ENCODE measurements around the gene FBXW5.

FBXW5 gene

GRCh38 chr9:136978073-136978864 lies 33.7 kb upstream of the FBXW5 start:
- H3K4me1 ChIP-seq (ENCODE audit: insufficient read depth, low read length, poor library complexity, severe bottlenecking) = peaks cover 5% of the 10 kb centered on the region
- H3K27me3 ChIP-seq (ENCODE audit: insufficient read depth, low read length, poor library complexity, severe bottlenecking) = no peaks in the 10 kb centered on the region
- no peak overlapping the region for H3K9ac ChIP-seq (ENCODE audit: low read depth, low read length, poor library complexity, severe bottlenecking)
- no peaks in the 10 kb centered on the region for H3K36me3 ChIP-seq (ENCODE audit: insufficient read depth, low read length)
- no peaks in the 10 kb centered on the region for H3K9me2 ChIP-seq (replicated peaks; ENCODE audit: low read depth, low read length)
- H4K20me1 ChIP-seq (ENCODE audit: insufficient read depth, low read length, poor library complexity, severe bottlenecking) = no peaks in the 10 kb centered on the region
- H3K79me2 ChIP-seq (ENCODE audit: insufficient read depth, low read length) = no peaks in the 10 kb centered on the region
- H3K4me2 ChIP-seq (ENCODE audit: low read depth, low read length, poor library complexity, severe bottlenecking) = no peak overlapping the region
- H3K9me3 ChIP-seq (ENCODE audit: insufficient read depth, low read depth, low read length) = no peaks in the 10 kb centered on the region
- no peaks in the 10 kb centered on the region for H3F3A ChIP-seq (ENCODE audit: low read depth)
- H3K4me3 ChIP-seq (ENCODE audit: low read length, poor library complexity, severe bottlenecking) = no peak overlapping the region
- TF ChIP-seq EZH2phosphoT487 (IDR thresholded peaks at IDR 0.05; ENCODE audit: borderline replicate concordance) (no peak), CTCF (conservative IDR thresholded peaks at IDR 0.05; ENCODE audit: low read length) (no peak)
- H2AFZ ChIP-seq (ENCODE audit: low read length) = no peak overlapping the region

- H3K4me1 ChIP-seq (ENCODE audit: insufficient read depth, low read length, poor library complexity, severe bottlenecking) = peaks cover 5% of the 10 kb centered on the region
- no peak overlapping the region for H2AFZ ChIP-seq (ENCODE audit: low read length)
- H3K9me2 ChIP-seq (replicated peaks; ENCODE audit: low read depth, low read length) = no peaks in the 10 kb centered on the region
- H3K4me2 ChIP-seq (ENCODE audit: low read depth, low read length, poor library complexity, severe bottlenecking) = no peak overlapping the region
- no peaks in the 10 kb centered on the region for H3F3A ChIP-seq (ENCODE audit: low read depth)
- H3K27me3 ChIP-seq (ENCODE audit: insufficient read depth, low read length, poor library complexity, severe bottlenecking) = no peaks in the 10 kb centered on the region
- no peak overlapping the region for H3K9ac ChIP-seq (ENCODE audit: low read depth, low read length, poor library complexity, severe bottlenecking)
- no peak for TF ChIP-seq EZH2phosphoT487 (IDR thresholded peaks at IDR 0.05; ENCODE audit: borderline replicate concordance)
- TF ChIP-seq CTCF (conservative IDR thresholded peaks at IDR 0.05; ENCODE audit: low read length) = no peak
- H3K9me3 ChIP-seq (ENCODE audit: insufficient read depth, low read depth, low read length) = no peaks in the 10 kb centered on the region
- H4K20me1 ChIP-seq (ENCODE audit: insufficient read depth, low read length, poor library complexity, severe bottlenecking) = no peaks in the 10 kb centered on the region
- no peak overlapping the region for H3K4me3 ChIP-seq (ENCODE audit: low read length, poor library complexity, severe bottlenecking)
- no peaks in the 10 kb centered on the region for H3K36me3 ChIP-seq (ENCODE audit: insufficient read depth, low read length)
- no peaks in the 10 kb centered on the region for H3K79me2 ChIP-seq (ENCODE audit: insufficient read depth, low read length)
Measured at GRCh38 chr9:136977649-136978072, 33.1 kb upstream of the FBXW5 start.

GRCh38 chr9:136977223-136977622 lies 32.7 kb upstream of the FBXW5 start, which contains the start of gene PTGDS:
TSS of gene PTGDS (plus strand) at chr9:136977504. CDS start at chr9:136977579, 75 bp downstream.
- Histone ChIP-seq H3K9ac (ENCODE audit: low read depth, low read length, poor library complexity, severe bottlenecking) (no peak within 1 kb of the TSS), H3K4me3 (ENCODE audit: low read length, poor library complexity, severe bottlenecking) (no peak within 1 kb of the TSS), H2AFZ (ENCODE audit: low read length) (no peak within 1 kb of the TSS), H3K27me3 (ENCODE audit: insufficient read depth, low read length, poor library complexity, severe bottlenecking) (no peaks in the 10 kb centered on the region), H3F3A (ENCODE audit: low read depth) (no peaks in the 10 kb centered on the region), H4K20me1 (ENCODE audit: insufficient read depth, low read length, poor library complexity, severe bottlenecking) (no peaks in the 10 kb centered on the region), H3K36me3 (ENCODE audit: insufficient read depth, low read length) (no peaks in the 10 kb centered on the region), H3K9me2 (replicated peaks; ENCODE audit: low read depth, low read length) (no peaks in the 10 kb centered on the region), H3K79me2 (ENCODE audit: insufficient read depth, low read length) (no peaks in the 10 kb centered on the region), H3K4me2 (ENCODE audit: low read depth, low read length, poor library complexity, severe bottlenecking) (no peak within 1 kb of the TSS), H3K9me3 (ENCODE audit: insufficient read depth, low read depth, low read length) (no peaks in the 10 kb centered on the region), H3K4me1 (ENCODE audit: insufficient read depth, low read length, poor library complexity, severe bottlenecking) (peaks cover 5% of the 10 kb centered on the region)
- TF ChIP-seq EZH2phosphoT487 (IDR thresholded peaks at IDR 0.05; ENCODE audit: borderline replicate concordance) = no peak
- no peak for TF ChIP-seq CTCF (conservative IDR thresholded peaks at IDR 0.05; ENCODE audit: low read length)
